IMR-90 (cell line): ENCODE data around the gene KLF12. TPM values are rescaled to one million over a fixed set of nuclear protein-coding genes. Genes with fewer than 3 reads are reported as not detected.

Experiments
- ATAC-seq: fragments of 200-7000 bp; cut with Tn5 transposase; 2 replicates; pipeline ENCODE4 v1.9.1; 2020; ENCODE audit warnings: low read depth, mild to moderate bottlenecking, moderate library complexity
- BruUV-seq: library from RNA; stranded (reverse); fragments of 400-500 nt; replicated peaks from 2 replicates; lab custom pipeline; 2021; lab: Mats Ljungman, UMichigan
- CTCF ChIA-PET: fragments of 300-600 bp; formaldehyde crosslinking; extraction: SDS; loops from one replicate; lab custom pipeline; 2021; ENCODE audit warnings: antibody characterized with exemption; lab: Yijun Ruan, JAX
- POLR2A ChIA-PET: fragments of 300-600 bp; sonication (Branson Sonifier 250); formaldehyde crosslinking; loops from one replicate; lab custom pipeline; 2022; ENCODE audit warnings: antibody characterized with exemption; ENCODE audit not compliant: unreplicated experiment; lab: Charles Lee
- DNase-seq: peaks from one replicate; pipeline ENCODE4 v3.0.0; 2013
- H2AFZ ChIP-seq: replicated peaks from 2 replicates; pipeline ENCODE3; 2013; ENCODE audit warnings: low read length, mild to moderate bottlenecking; ENCODE audit not compliant: poor library complexity
- H2AK5ac ChIP-seq: 2 replicates; pipeline ENCODE4 v1.6.1; 2013; ENCODE audit warnings: low read depth, low read length, inconsistent platforms
- H2AK9ac ChIP-seq: replicated peaks from 2 replicates; pipeline ENCODE3; 2013; ENCODE audit warnings: mild to moderate bottlenecking, low read depth, low read length, moderate library complexity; ENCODE audit not compliant: poor library complexity
- H2BK120ac ChIP-seq: 2 replicates; pipeline ENCODE4 v1.6.1; 2013; ENCODE audit warnings: low read depth, low read length, inconsistent platforms
- H2BK15ac ChIP-seq: 3 replicates; pipeline ENCODE4 v1.6.1; 2013; ENCODE audit warnings: low read depth, low read length, inconsistent platforms
- H2BK20ac ChIP-seq: 2 replicates; pipeline ENCODE4 v1.6.1; 2013; ENCODE audit warnings: low read depth, mild to moderate bottlenecking, inconsistent platforms, low read length, moderate library complexity
- H2BK5ac ChIP-seq: 2 replicates; pipeline ENCODE4 v1.6.1; 2013; ENCODE audit warnings: mild to moderate bottlenecking, low read depth, low read length, inconsistent platforms; ENCODE audit not compliant: poor library complexity, severe bottlenecking
- H3K14ac ChIP-seq: replicated peaks from 2 replicates; pipeline ENCODE4 v1.6.1; 2013; ENCODE audit warnings: low read depth, low read length, inconsistent platforms
- H3K18ac ChIP-seq: 2 replicates; pipeline ENCODE4 v1.6.1; 2013; ENCODE audit warnings: low read depth, low read length, control low read depth
- H3K23ac ChIP-seq: 2 replicates; pipeline ENCODE4 v1.6.1; 2013; ENCODE audit warnings: low read depth, low read length, inconsistent platforms
- H3K27ac ChIP-seq: 2 replicates; pipeline ENCODE4 v1.5.1; 2013; ENCODE audit warnings: mild to moderate bottlenecking, control low read depth, low read length; ENCODE audit not compliant: insufficient read depth
- H3K27me3 ChIP-seq: 2 replicates; pipeline ENCODE4 v1.6.1; 2013; ENCODE audit warnings: low read length; ENCODE audit not compliant: control insufficient read depth, insufficient read depth
- H3K36me3 ChIP-seq: 2 replicates; pipeline ENCODE4 v1.6.1; 2013; ENCODE audit warnings: low read length, mixed read lengths; ENCODE audit not compliant: control insufficient read depth, insufficient read depth
- H3K4ac ChIP-seq: 2 replicates; pipeline ENCODE4 v1.6.1; 2013; ENCODE audit warnings: low read depth, low read length, inconsistent platforms
- H3K4me1 ChIP-seq: 2 replicates; pipeline ENCODE4 v1.6.1; 2013; ENCODE audit warnings: low read length, mixed read lengths; ENCODE audit not compliant: control insufficient read depth, insufficient read depth
- H3K4me2 ChIP-seq: 2 replicates; pipeline ENCODE4 v1.6.1; 2013; ENCODE audit warnings: low read depth, mild to moderate bottlenecking, control low read depth, low read length, moderate library complexity
- H3K4me3 ChIP-seq: 2 replicates; pipeline ENCODE4 v1.5.1; 2013; ENCODE audit warnings: low read depth, mild to moderate bottlenecking, control low read depth, low read length, moderate library complexity; ENCODE audit not compliant: insufficient read depth
- H3K56ac ChIP-seq: 2 replicates; pipeline ENCODE4 v1.6.1; 2013; ENCODE audit warnings: low read length, inconsistent platforms; ENCODE audit not compliant: insufficient read depth; ENCODE audit errors: extremely low read depth
- H3K79me1 ChIP-seq, 2 experiments: 2 replicates each; pipeline ENCODE4 v1.6.1; 2013; ENCODE audit warnings: low read length in 2 of 2, inconsistent platforms in 1 of 2, low read depth in 1 of 2
- H3K9ac ChIP-seq: 2 replicates; pipeline ENCODE4 v1.6.1; 2013; ENCODE audit warnings: low read depth, low read length, control low read depth
- H3K9me1 ChIP-seq: 2 replicates; pipeline ENCODE4 v1.6.1; 2013; ENCODE audit warnings: low read length, inconsistent platforms; ENCODE audit not compliant: insufficient read depth
- H3K9me3 ChIP-seq: 2 replicates; pipeline ENCODE4 v1.6.1; 2013; ENCODE audit warnings: low read length; ENCODE audit not compliant: control insufficient read depth, insufficient read depth
- H4K20me1 ChIP-seq: 2 replicates; pipeline ENCODE4 v1.6.1; 2013; ENCODE audit warnings: low read length, inconsistent platforms; ENCODE audit not compliant: insufficient read depth
- H4K5ac ChIP-seq: 2 replicates; pipeline ENCODE4 v1.6.1; 2013; ENCODE audit warnings: mild to moderate bottlenecking, low read depth, low read length, control low read depth
- H4K8ac ChIP-seq, 2 experiments: 2 replicates each; pipeline ENCODE4 v1.6.1; 2013; ENCODE audit warnings: low read depth in 2 of 2, low read length in 2 of 2, control low read depth in 1 of 2, inconsistent platforms in 1 of 2
- H4K91ac ChIP-seq: 2 replicates; pipeline ENCODE4 v1.6.1; 2013; ENCODE audit warnings: low read depth, low read length, inconsistent platforms; ENCODE audit not compliant: insufficient read depth
- CEBPB ChIP-seq: IDR thresholded peaks from 2 replicates; pipeline ENCODE4 v1.6.1; 2012; ENCODE audit warnings: low read depth, low read length, improper control_type of control experiment
- FOS ChIP-seq: fragments of 150-350 bp; IDR thresholded peaks from 2 replicates; pipeline ENCODE4 v1.6.1; 2016; ENCODE audit warnings: low read depth, low read length
- MXI1 ChIP-seq: IDR thresholded peaks from 2 replicates; pipeline ENCODE4 v1.6.1; 2012; ENCODE audit warnings: low read depth, mild to moderate bottlenecking, low read length, moderate library complexity, borderline replicate concordance
- RFX5 ChIP-seq: IDR thresholded peaks from 2 replicates; pipeline ENCODE4 v1.8.0; 2012; ENCODE audit warnings: low read depth, mild to moderate bottlenecking, low read length, moderate library complexity
- WGBS, 2 experiments: methylation state at CpG; one replicate each; pipeline versions ENCODE4 v1.1.5 to v1.1.7; 2013; ENCODE audit warnings: missing lambda C conversion rate in 2 of 2; ENCODE audit not compliant: insufficient read length in 1 of 2; ENCODE audit errors: extremely low coverage in 2 of 2; 5-methylcytosine and 5-hydroxymethylcytosine counted together
- dilution Hi-C: fragments of 300-500 bp; cut with HindIII; formaldehyde crosslinking; loops from one replicate; pipeline ENCODE4 v1.14.3; 2018; ENCODE audit warnings: low sequenced_read_pairs; ENCODE audit not compliant: unreplicated experiment
- in situ Hi-C: fragments of 300-500 bp; cut with MboI; formaldehyde crosslinking; loops from 3 replicates; pipeline ENCODE4 v1.14.3; 2019; ENCODE audit warnings: low sequenced_read_pairs, inconsistent platforms, mixed read lengths
- intact Hi-C: fragments of 100-400 bp; cut with micrococcal nuclease; formaldehyde crosslinking; loops from 2 replicates; pipeline ENCODE4 v1.10.0; 2022
- polyA plus RNA-seq, 3 experiments: library from polyadenylated mRNA; depleted of rRNA; stranded (reverse); fragments of >200 nt; gene quantifications; 2 replicates each; pipeline ENCODE4 v1.2.3, GENCODE V29; 2012; ENCODE audit warnings: low replicate concordance in 1 of 3
- total RNA-seq: library from RNA; depleted of rRNA; stranded (reverse); fragments of >200 nt; gene quantifications from 2 replicates; pipeline ENCODE4 v1.2.3, GENCODE V29; 2012

KLF12 gene
- total and polyA plus RNA-seq, 2 of the 4 experiments (the other 2 are of a cell fraction) = 8.8 to 44.8 TPM

GRCh38 chr13:74111901-74112824, 22.0 kb downstream of the KLF12 start:
- Histone ChIP-seq H4K5ac (no peak overlapping the region), H3K27ac (no peak overlapping the region), H2BK15ac (no peak overlapping the region), H3K9me1 (no peaks in the 10 kb centered on the region), H3K79me1 (peaks cover 23 to 53% of the 10 kb centered on the region in 2 experiments), H3K9ac (no peak overlapping the region), H3K9me3 (no peaks in the 10 kb centered on the region), H3K18ac (no peak overlapping the region), H3K4me3 (no peak overlapping the region), H3K56ac (no peak overlapping the region), H3K4me2 (no peak overlapping the region), H4K91ac (no peak overlapping the region), H3K23ac (no peak overlapping the region), H3K36me3 (no peaks in the 10 kb centered on the region), H2AK9ac (no peak overlapping the region), H3K4ac (0 out of 2 replicates have a peak overlapping the region, but pooled peaks have one; percentile 12), H2BK120ac (no peak overlapping the region), H4K20me1 (peaks cover 18% of the 10 kb centered on the region; the same call in 1 of the 2 replicates), H3K27me3 (no peaks in the 10 kb centered on the region), H2AFZ (no peak overlapping the region), H3K14ac (no peak overlapping the region), H2BK20ac (no peak overlapping the region), H2AK5ac (peak overlapping the region; percentile 59; the same call in 1 of the 2 replicates), H3K4me1 (peaks cover 6% of the 10 kb centered on the region; the same call in 1 of the 2 replicates), H4K8ac (no peak overlapping the region), H2BK5ac (no peak overlapping the region)
- WGBS, 2 experiments = no CpG with 5 or more reads among the region's 5 CpGs
- in situ Hi-C loops = no loop called here
- no peak for ATAC-seq
- ChIA-PET POLR2A (no interaction called here), CTCF (no interaction called here)
- BruUV-seq = no TSS peak
- TF ChIP-seq FOS = no peak
- TF ChIP-seq CEBPB = no peak
- TF ChIP-seq MXI1 = no peak
- TF ChIP-seq RFX5 = no peak
- DNase-seq = no peak
- intact Hi-C loops = no loop called here
- dilution Hi-C loops = no loop called here
